A549 (cell line): Measurements from ENCODE around the gene LRRC36. TPM values are rescaled to one million over a fixed set of nuclear protein-coding genes. Genes with fewer than 3 reads are reported as not detected.

Source experiments
- ATAC-seq, 2 experiments: fragments of 200-7000 bp in 1 of 2; fragments of >200 bp in 1 of 2; cut with Nextera tagmentation in 1 of 2; cut with Tn5 transposase in 1 of 2; 3 replicates each; pipeline versions ENCODE4 v1.8.0 to v1.9.1; 2018 to 2020; ENCODE audit warnings: mild to moderate bottlenecking in 1 of 2, moderate library complexity in 1 of 2
- CTCF ChIA-PET: fragments of 300-600 bp; sonication (Branson Sonifier 250); formaldehyde crosslinking; extraction: SDS; loops from one replicate; lab custom pipeline; 2021; ENCODE audit warnings: antibody characterized with exemption, inconsistent platforms; lab: Yijun Ruan, JAX
- POLR2A ChIA-PET: fragments of 350-600 bp; formaldehyde crosslinking; extraction: SDS; loops from one replicate; lab custom pipeline; 2021; ENCODE audit warnings: antibody characterized with exemption, inconsistent platforms; lab: Yijun Ruan, JAX
- DNase-seq, 2 experiments: peaks; one replicate each; pipeline versions ENCODE4 v3.0.0 to v3.0.0-alpha.2; 2011 to 2016; ENCODE audit warnings: low read depth in 1 of 2, low spot score in 1 of 2
- FAIRE-seq: peaks from 2 replicates; lab custom pipeline; 2011; peaks lifted over from hg19 to GRCh38; lab: Jason Lieb, UNC
- H3K27ac ChIP-seq, 2 experiments: fragments of >200 bp; sonication (Bioruptor Twin); formaldehyde crosslinking; 3 replicates each; pipeline ENCODE4 v1.5.1; 2016 to 2017
- H3K4me1 ChIP-seq: fragments of >200 bp; sonication (Bioruptor Twin); formaldehyde crosslinking; 3 replicates; pipeline ENCODE4 v1.6.1; 2016
- H3K4me2 ChIP-seq: fragments of >200 bp; sonication (Bioruptor Twin); formaldehyde crosslinking; 3 replicates; pipeline ENCODE4 v1.6.1; 2016
- H3K4me3 ChIP-seq: fragments of >200 bp; sonication (Bioruptor Twin); formaldehyde crosslinking; 3 replicates; pipeline ENCODE4 v1.5.1; 2016
- H3K9me3 ChIP-seq: fragments of >200 bp; sonication (Bioruptor Twin); formaldehyde crosslinking; 3 replicates; pipeline ENCODE4 v1.6.1; 2016
- BHLHE40 ChIP-seq: IDR thresholded peaks from 2 replicates; pipeline ENCODE4 v1.6.1; 2012; ENCODE audit warnings: low read depth, low read length, inconsistent platforms
- CEBPB ChIP-seq, 2 experiments: fragments of >200 bp in 1 of 2; sonication (Bioruptor Twin) in 1 of 2; formaldehyde crosslinking in 1 of 2; IDR thresholded peaks; 2 replicates each; pipeline ENCODE4 v1.6.1; 2012 to 2016
- CHD2 ChIP-seq: fragments of 150-350 bp; IDR thresholded peaks from 2 replicates; pipeline ENCODE4 v1.6.1; 2014; ENCODE audit warnings: low read length; ENCODE audit not compliant: partially characterized antibody
- E2F6 ChIP-seq: IDR thresholded peaks from 2 replicates; pipeline ENCODE4 v1.6.1; 2012; ENCODE audit warnings: low read depth, borderline replicate concordance
- EHMT2 ChIP-seq: fragments of 200-600 bp; sonication (generic); IDR thresholded peaks from 2 replicates; pipeline ENCODE4 v1.6.1; 2016; ENCODE audit warnings: antibody characterized with exemption, low read depth, mild to moderate bottlenecking, moderate library complexity
- EP300 ChIP-seq, 2 experiments: fragments of >200 bp; sonication (Bioruptor Twin); formaldehyde crosslinking; IDR thresholded peaks; 2 replicates in 1 of 2; 3 replicates in 1 of 2; pipeline ENCODE4 v1.6.1; 2016 to 2017
- GATA3 ChIP-seq: IDR thresholded peaks from 2 replicates; pipeline ENCODE4 v1.6.1; 2012; ENCODE audit warnings: borderline replicate concordance
- HOXA7 ChIP-seq: fragments of 250-450 bp; sonication (Bioruptor Pico); IDR thresholded peaks from 2 replicates; pipeline ENCODE4 v1.5.0; 2020; ENCODE audit warnings: mild to moderate bottlenecking, moderate library complexity
- HOXB5 ChIP-seq: fragments of 250-450 bp; sonication (Bioruptor Pico); IDR thresholded peaks from 2 replicates; pipeline ENCODE4 v1.5.0; 2020; ENCODE audit warnings: mild to moderate bottlenecking, moderate library complexity
- JUN ChIP-seq, 2 experiments: fragments of >200 bp; sonication (Bioruptor Twin); formaldehyde crosslinking; IDR thresholded peaks; 2 replicates in 1 of 2; 3 replicates in 1 of 2; pipeline ENCODE4 v1.6.1; 2016 to 2017
- JUNB ChIP-seq: fragments of >200 bp; sonication (Bioruptor Twin); formaldehyde crosslinking; IDR thresholded peaks from 2 replicates; pipeline ENCODE4 v1.6.1; 2016
- KDM1A ChIP-seq: fragments of 200-600 bp; sonication (generic); IDR thresholded peaks from 2 replicates; pipeline ENCODE4 v1.6.1; 2016; ENCODE audit warnings: low read depth, mild to moderate bottlenecking
- KDM5A ChIP-seq: fragments of 200-600 bp; sonication (generic); IDR thresholded peaks from 2 replicates; pipeline ENCODE4 v1.6.1; 2016; ENCODE audit warnings: antibody characterized with exemption, mild to moderate bottlenecking
- MAFK ChIP-seq: fragments of 450-650 bp; IDR thresholded peaks from 2 replicates; pipeline ENCODE4 v1.6.1; 2014; ENCODE audit not compliant: partially characterized antibody
- MAZ ChIP-seq: fragments of 150-350 bp; IDR thresholded peaks from 2 replicates; pipeline ENCODE4 v1.6.1; 2014; ENCODE audit warnings: antibody characterized with exemption, low read depth, low read length, borderline replicate concordance
- MYC ChIP-seq: IDR thresholded peaks from 2 replicates; pipeline ENCODE4 v1.6.1; 2012; ENCODE audit warnings: mild to moderate bottlenecking, inconsistent platforms, low read length, improper control_type of control experiment, borderline replicate concordance
- NPAS2 ChIP-seq: fragments of 250-450 bp; sonication (Bioruptor Pico); IDR thresholded peaks from 2 replicates; pipeline ENCODE4 v1.8.0; 2022; ENCODE audit warnings: mild to moderate bottlenecking, moderate library complexity, borderline replicate concordance
- PHF8 ChIP-seq: fragments of 200-600 bp; sonication (generic); IDR thresholded peaks from 2 replicates; pipeline ENCODE4 v1.6.1; 2016; ENCODE audit warnings: low read depth, mild to moderate bottlenecking, antibody characterized with exemption, moderate library complexity, borderline replicate concordance
- RAD21 ChIP-seq, 2 experiments: fragments of >200 bp in 1 of 2; sonication (Bioruptor Twin) in 1 of 2; formaldehyde crosslinking in 1 of 2; IDR thresholded peaks in 1 of 2; conservative IDR thresholded peaks in 1 of 2; 2 replicates in 1 of 2; 3 replicates in 1 of 2; pipeline ENCODE4 v1.6.1; 2012 to 2018; ENCODE audit warnings: inconsistent platforms in 1 of 2
- RCOR1 ChIP-seq: fragments of 150-350 bp; IDR thresholded peaks from 2 replicates; pipeline ENCODE4 v1.6.1; 2014; ENCODE audit warnings: antibody characterized with exemption, low read length, low read depth
- TFCP2L1 ChIP-seq: fragments of 250-450 bp; sonication (Bioruptor Pico); IDR thresholded peaks from 2 replicates; pipeline ENCODE4 v1.5.0; 2021; ENCODE audit warnings: mild to moderate bottlenecking
- WGBS: methylation state at CpG from one replicate; pipeline ENCODE4 v1.1.6; 2017; ENCODE audit errors: missing lambda C conversion rate; 5-methylcytosine and 5-hydroxymethylcytosine counted together
- polyA plus RNA-seq, 4 experiments: library from polyadenylated mRNA; depleted of rRNA in 3 of 4; stranded (reverse); fragments of >200 nt; fragmentation: RNase III in 1 of 4; extraction: RNeasy Plus Mini Kit Qiagen cat#74134 plus additional on column Dnase treatment in 1 of 4; gene quantifications; 2 replicates in 3 of 4; 3 replicates in 1 of 4; pipeline ENCODE4 v1.2.3, GENCODE V29; 2011 to 2017
- TF ChIP-seq, protein P1 (sequence below): fragments of 450-650 bp; IDR thresholded peaks from 2 replicates; pipeline ENCODE4 v1.6.1; 2014; ENCODE audit warnings: antibody characterized with exemption
- TF ChIP-seq, protein P2 (sequence below): fragments of 250-450 bp; sonication (Bioruptor Pico); IDR thresholded peaks from 2 replicates; pipeline ENCODE4 v1.5.0; 2020; ENCODE audit warnings: low read depth, mild to moderate bottlenecking, moderate library complexity
- TF ChIP-seq, protein P3 (sequence below): fragments of 150-350 bp; IDR thresholded peaks from 2 replicates; pipeline ENCODE4 v1.6.1; 2014; ENCODE audit warnings: low read depth, mild to moderate bottlenecking, low read length
- TF ChIP-seq, protein P4 (sequence below): IDR thresholded peaks from 2 replicates; pipeline ENCODE4 v1.6.1; 2012

The LRRC36 gene
- polyA plus RNA-seq, 2 of the 4 experiments (the other 2 are of a cell fraction) = 0.48 to 0.57 TPM

DNA sequence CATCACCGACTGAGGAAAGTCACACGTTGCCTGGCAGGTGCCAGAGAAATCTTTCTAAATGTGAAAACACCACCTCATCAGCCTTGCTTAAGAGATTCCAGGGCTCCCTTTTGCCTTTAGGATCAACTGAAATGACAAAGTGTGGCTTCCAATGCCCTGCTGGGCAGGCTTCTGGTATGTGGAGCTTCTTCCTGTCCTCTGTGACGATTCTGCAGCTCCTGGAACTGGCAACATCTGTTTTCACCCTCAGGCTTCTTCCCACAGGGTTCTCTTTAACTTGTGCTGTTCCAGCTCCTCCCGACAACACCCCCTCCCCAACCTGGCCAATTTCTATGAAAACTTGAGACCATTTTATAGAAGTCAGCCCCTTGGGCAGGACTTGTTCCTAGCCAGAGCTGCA is 94.4 kb downstream of the LRRC36 start:
- 65% methylated on average over 4 of the region's 4 CpGs for WGBS
- DNase-seq (no peak), FAIRE-seq (no peak)
- Histone ChIP-seq H3K4me1 (no peaks in the 10 kb centered on the region; the same call in 2 of the 3 replicates), H3K4me3 (no peak overlapping the region)
- CTCF ChIA-PET = interaction anchor here (0.7 to 10.9 kb wide), 5 partner anchors 23 to 160 kb away, joined by 3 to 207 read pairs (median 4); no protein-coding TSS in a partner anchor
- TF ChIP-seq KDM1A = no peak
- TF ChIP-seq, protein P1, sequence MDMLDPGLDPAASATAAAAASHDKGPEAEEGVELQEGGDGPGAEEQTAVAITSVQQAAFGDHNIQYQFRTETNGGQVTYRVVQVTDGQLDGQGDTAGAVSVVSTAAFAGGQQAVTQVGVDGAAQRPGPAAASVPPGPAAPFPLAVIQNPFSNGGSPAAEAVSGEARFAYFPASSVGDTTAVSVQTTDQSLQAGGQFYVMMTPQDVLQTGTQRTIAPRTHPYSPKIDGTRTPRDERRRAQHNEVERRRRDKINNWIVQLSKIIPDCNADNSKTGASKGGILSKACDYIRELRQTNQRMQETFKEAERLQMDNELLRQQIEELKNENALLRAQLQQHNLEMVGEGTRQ = no peak
- no peak for TF ChIP-seq NPAS2 (CRISPR knock-in tag)
- no peak for TF ChIP-seq HOXA7 (CRISPR knock-in tag)
- TF ChIP-seq, protein P2, sequence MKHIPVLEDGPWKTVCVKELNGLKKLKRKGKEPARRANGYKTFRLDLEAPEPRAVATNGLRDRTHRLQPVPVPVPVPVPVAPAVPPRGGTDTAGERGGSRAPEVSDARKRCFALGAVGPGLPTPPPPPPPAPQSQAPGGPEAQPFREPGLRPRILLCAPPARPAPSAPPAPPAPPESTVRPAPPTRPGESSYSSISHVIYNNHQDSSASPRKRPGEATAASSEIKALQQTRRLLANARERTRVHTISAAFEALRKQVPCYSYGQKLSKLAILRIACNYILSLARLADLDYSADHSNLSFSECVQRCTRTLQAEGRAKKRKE (CRISPR knock-in tag) = no peak
- TF ChIP-seq JUN (IDR thresholded peaks at IDR 0.05) = no peak
- TF ChIP-seq, all 56 proteins: peak for 0
- POLR2A ChIA-PET = no interaction called here
- Histone ChIP-seq H3K9me3 (no peaks in the 10 kb centered on the region), H3K4me2 (no peak overlapping the region), H3K27ac (no peak overlapping the region)
- no peak for ATAC-seq

DNA sequence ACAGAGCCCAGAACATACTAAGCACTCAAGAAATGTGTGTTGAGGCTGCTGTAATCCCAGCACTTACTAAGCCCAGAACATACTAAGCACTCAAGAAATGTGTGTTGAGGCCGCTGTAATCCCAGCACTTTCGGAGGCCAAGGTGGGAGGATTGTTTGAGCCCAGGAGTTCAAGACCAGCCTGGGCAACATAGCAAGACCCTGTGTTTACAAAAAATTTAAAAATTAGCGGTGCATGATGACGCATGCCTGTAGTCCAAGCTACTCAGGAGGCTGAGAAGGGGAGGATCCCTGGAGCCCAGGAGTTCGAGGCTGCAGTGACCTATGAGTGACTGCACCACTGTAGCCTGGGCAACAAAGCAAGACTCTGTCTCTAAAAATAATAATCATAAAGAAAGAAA is 96.4 kb downstream of the LRRC36 start:
- no peak for FAIRE-seq
- 68% methylated on average over 5 of the region's 5 CpGs for WGBS
- ChIA-PET POLR2A (no interaction called here), CTCF (interaction anchor here (1.0 to 10.9 kb wide), 4 partner anchors 10 to 98 kb away, joined by 3 to 207 read pairs (median 90); no protein-coding TSS in a partner anchor)
- H3K4me2 ChIP-seq = no peak overlapping the region
- H3K4me3 ChIP-seq = no peak overlapping the region
- no peaks in the 10 kb centered on the region for H3K9me3 ChIP-seq
- no peak for DNase-seq
- no peak for ATAC-seq
- TF ChIP-seq, protein P3, sequence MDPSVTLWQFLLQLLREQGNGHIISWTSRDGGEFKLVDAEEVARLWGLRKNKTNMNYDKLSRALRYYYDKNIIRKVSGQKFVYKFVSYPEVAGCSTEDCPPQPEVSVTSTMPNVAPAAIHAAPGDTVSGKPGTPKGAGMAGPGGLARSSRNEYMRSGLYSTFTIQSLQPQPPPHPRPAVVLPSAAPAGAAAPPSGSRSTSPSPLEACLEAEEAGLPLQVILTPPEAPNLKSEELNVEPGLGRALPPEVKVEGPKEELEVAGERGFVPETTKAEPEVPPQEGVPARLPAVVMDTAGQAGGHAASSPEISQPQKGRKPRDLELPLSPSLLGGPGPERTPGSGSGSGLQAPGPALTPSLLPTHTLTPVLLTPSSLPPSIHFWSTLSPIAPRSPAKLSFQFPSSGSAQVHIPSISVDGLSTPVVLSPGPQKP = no peak
- TF ChIP-seq, protein P1 = no peak
- TF ChIP-seq CHD2 (no peak), RAD21 (conservative IDR thresholded peaks at IDR 0.05 in 1 of 2, IDR thresholded peaks at IDR 0.05 in 1 of 2) (no peak), PHF8 (no peak), E2F6 (no peak), JUNB (no peak), EHMT2 (no peak), HOXB5 (CRISPR knock-in tag) (no peak), BHLHE40 (no peak), MAZ (no peak), KDM5A (no peak), CEBPB (IDR thresholded peaks at IDR 0.05) (no peak), RCOR1 (no peak), MAFK (no peak), MYC (no peak), TFCP2L1 (CRISPR knock-in tag) (no peak), EP300 (IDR thresholded peaks at IDR 0.05) (no peak), GATA3 (no peak)
- TF ChIP-seq, protein P4, sequence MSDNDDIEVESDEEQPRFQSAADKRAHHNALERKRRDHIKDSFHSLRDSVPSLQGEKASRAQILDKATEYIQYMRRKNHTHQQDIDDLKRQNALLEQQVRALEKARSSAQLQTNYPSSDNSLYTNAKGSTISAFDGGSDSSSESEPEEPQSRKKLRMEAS = no peak
- no peaks in the 10 kb centered on the region for H3K4me1 ChIP-seq
- no peak overlapping the region for H3K27ac ChIP-seq
